Vagina (tissue), 2 donors: ENCODE data around the gene TDRKH. TPM values are rescaled to one million over a fixed set of nuclear protein-coding genes. Genes with fewer than 3 reads are reported as not detected.

Experiments
- DNase-seq, 2 donors: peaks; one replicate each; pipeline ENCODE4 v3.0.0-alpha.2; 2017; ENCODE audit errors: extremely low spot score in 2 of 2
- H3K27ac ChIP-seq: fragments of 200-600 bp; sonication (generic); one replicate; pipeline ENCODE4 v1.5.1; 2019
- H3K27me3 ChIP-seq: fragments of 200-600 bp; sonication (generic); one replicate; pipeline ENCODE4 v1.5.1; 2019
- H3K36me3 ChIP-seq, 2 donors: fragments of 200-600 bp; sonication (generic); one replicate each; pipeline ENCODE4 v1.5.1; 2017 to 2019
- H3K4me1 ChIP-seq: fragments of 200-600 bp; sonication (generic); one replicate; pipeline ENCODE4 v1.5.1; 2019
- H3K4me3 ChIP-seq, 2 donors: fragments of 200-600 bp; sonication (generic); 1 replicate in 1 of 2; 2 replicates in 1 of 2; pipeline ENCODE4 v1.5.1; 2016 to 2019
- H3K9me3 ChIP-seq: fragments of 200-600 bp; sonication (generic); one replicate; pipeline ENCODE4 v1.5.1; 2019
- POLR2A ChIP-seq, 2 donors: fragments of 450-650 bp; IDR thresholded peaks; one replicate each; pipeline ENCODE4 v1.6.1; 2017; ENCODE audit warnings: antibody characterized with exemption in 2 of 2, mild to moderate bottlenecking in 2 of 2, moderate library complexity in 2 of 2
- POLR2AphosphoS5 ChIP-seq, 2 donors: sonication (generic); formaldehyde crosslinking; IDR thresholded peaks; one replicate each; pipeline ENCODE4 v1.9.0; 2017; ENCODE audit warnings: antibody characterized with exemption in 2 of 2, mild to moderate bottlenecking in 2 of 2, low read depth in 1 of 2; ENCODE audit not compliant: insufficient read depth in 1 of 2
- intact Hi-C: fragments of 100-400 bp; cut with DNase I; formaldehyde crosslinking; loops from one replicate; pipeline ENCODE4 v1.15.1; 2023
- total RNA-seq: library from RNA; depleted of rRNA; stranded (reverse); fragments of >200 nt; gene quantifications from one replicate; pipeline ENCODE4 v1.2.3, GENCODE V29; 2016
- TF ChIP-seq, protein P1 (sequence below), 3 experiments: fragments of 450-650 bp in 2 of 3; fragments of 200-600 bp in 1 of 3; sonication (generic) in 1 of 3; IDR thresholded peaks; one replicate each; pipeline ENCODE4 v1.5.1; 2017 to 2019; ENCODE audit warnings: antibody characterized with exemption in 3 of 3, mild to moderate bottlenecking in 2 of 3, moderate library complexity in 2 of 3

Gene TDRKH
- total RNA-seq, 1 donor from 2014 or later, result 5.2 TPM

DNA sequence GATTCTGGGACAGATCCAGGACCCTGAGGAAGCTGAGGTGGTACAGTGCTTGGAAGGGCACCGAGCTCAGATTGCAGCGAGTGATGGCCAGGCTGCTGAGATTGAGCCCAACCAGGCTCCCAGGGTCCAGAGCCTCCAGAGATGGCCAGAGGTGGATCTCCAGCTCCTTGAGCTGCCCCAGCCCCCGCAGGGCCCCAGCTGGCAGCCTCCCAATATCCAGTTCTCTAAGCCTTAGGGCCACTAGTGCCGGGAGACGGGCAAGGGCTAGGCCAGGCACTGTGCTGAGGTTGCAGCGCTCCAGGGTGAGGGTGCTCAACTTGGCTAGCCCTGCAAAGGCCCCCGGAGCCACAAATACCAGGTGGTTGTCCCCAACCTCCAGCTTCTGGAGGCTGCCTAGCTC lies 11.5 kb upstream of the TDRKH start:
- Histone ChIP-seq H3K9me3 (no peaks in the 10 kb centered on the region), H3K27ac (no peak overlapping the region), H3K36me3 (no peaks in the 10 kb centered on the region), H3K27me3 (no peaks in the 10 kb centered on the region), H3K4me1 (no peaks in the 10 kb centered on the region), H3K4me3 (no peak overlapping the region)
- intact Hi-C loops, result no loop called here
- TF ChIP-seq POLR2AphosphoS5 (IDR thresholded peaks at IDR 0.05; ENCODE audit: insufficient read depth in 1 of 2, low read depth in 1 of 2) (no peak), POLR2A (IDR thresholded peaks at IDR 0.05) (no peak)
- TF ChIP-seq, protein P1, sequence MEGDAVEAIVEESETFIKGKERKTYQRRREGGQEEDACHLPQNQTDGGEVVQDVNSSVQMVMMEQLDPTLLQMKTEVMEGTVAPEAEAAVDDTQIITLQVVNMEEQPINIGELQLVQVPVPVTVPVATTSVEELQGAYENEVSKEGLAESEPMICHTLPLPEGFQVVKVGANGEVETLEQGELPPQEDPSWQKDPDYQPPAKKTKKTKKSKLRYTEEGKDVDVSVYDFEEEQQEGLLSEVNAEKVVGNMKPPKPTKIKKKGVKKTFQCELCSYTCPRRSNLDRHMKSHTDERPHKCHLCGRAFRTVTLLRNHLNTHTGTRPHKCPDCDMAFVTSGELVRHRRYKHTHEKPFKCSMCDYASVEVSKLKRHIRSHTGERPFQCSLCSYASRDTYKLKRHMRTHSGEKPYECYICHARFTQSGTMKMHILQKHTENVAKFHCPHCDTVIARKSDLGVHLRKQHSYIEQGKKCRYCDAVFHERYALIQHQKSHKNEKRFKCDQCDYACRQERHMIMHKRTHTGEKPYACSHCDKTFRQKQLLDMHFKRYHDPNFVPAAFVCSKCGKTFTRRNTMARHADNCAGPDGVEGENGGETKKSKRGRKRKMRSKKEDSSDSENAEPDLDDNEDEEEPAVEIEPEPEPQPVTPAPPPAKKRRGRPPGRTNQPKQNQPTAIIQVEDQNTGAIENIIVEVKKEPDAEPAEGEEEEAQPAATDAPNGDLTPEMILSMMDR (IDR thresholded peaks at IDR 0.05), result no peak
- no peak for DNase-seq

DNA sequence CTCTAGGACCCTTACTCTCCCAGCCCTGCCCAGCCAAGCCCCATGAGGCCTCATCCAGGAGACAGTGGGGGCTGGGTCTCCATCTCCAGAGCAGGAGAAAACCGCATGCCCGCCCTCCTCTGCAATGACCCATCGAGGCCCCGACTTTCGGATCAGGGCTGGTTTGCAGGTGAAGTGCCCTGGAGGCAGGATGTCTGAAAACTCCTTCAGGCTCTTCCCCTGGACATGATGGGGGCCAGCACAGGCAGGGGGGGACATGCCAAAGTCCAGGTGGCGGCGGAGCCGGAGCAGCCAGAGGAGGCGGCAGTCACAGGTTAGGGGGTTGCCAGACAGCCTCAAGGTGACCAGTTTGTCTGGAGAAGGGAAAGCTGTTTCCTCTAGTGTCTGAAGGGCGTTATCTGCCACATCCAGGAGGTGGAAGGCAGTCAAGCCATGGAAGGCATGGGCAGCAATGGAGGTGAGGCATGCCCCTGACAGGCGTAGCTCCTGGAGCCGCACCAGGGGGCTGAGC lies 11.1 kb upstream of the TDRKH start:
- H3K9me3 ChIP-seq, result no peaks in the 10 kb centered on the region
- intact Hi-C loops, result no loop called here
- no peak overlapping the region for H3K4me3 ChIP-seq
- no peaks in the 10 kb centered on the region for H3K4me1 ChIP-seq
- no peak for DNase-seq
- no peak overlapping the region for H3K27ac ChIP-seq
- no peaks in the 10 kb centered on the region for H3K36me3 ChIP-seq
- no peaks in the 10 kb centered on the region for H3K27me3 ChIP-seq
- TF ChIP-seq POLR2A (IDR thresholded peaks at IDR 0.05), result no peak

DNA sequence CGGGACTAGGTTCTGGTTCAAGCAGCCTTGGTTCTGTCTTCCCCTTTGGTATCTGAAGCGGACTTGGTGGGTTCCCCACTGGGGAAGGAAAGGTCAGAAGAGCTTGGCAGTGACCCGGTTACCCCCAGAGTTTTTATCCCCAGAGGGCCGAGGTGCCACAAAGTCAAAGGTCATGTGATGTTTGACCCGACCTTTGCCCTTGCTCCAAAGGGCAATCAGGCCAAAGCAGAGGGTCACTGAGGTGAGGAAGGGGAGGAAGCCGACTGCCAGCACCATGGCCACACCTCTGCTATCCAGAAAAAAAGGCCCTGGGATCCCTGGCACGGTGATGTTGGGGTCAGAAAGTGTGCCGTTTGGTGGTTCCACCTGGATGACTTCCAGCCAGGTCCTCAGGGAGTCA lies 10.5 kb upstream of the TDRKH start:
- H3K4me1 ChIP-seq, result no peaks in the 10 kb centered on the region
- no peak for DNase-seq
- H3K9me3 ChIP-seq, result no peaks in the 10 kb centered on the region
- no peak overlapping the region for H3K27ac ChIP-seq
- intact Hi-C loops, result no loop called here
- TF ChIP-seq, protein P1 (IDR thresholded peaks at IDR 0.05), result no peak
- no peak for TF ChIP-seq POLR2A (IDR thresholded peaks at IDR 0.05)
- TF ChIP-seq POLR2AphosphoS5 (IDR thresholded peaks at IDR 0.05; ENCODE audit: insufficient read depth in 1 of 2, low read depth in 1 of 2), result no peak
- no peak overlapping the region for H3K4me3 ChIP-seq
- no peaks in the 10 kb centered on the region for H3K36me3 ChIP-seq
- no peaks in the 10 kb centered on the region for H3K27me3 ChIP-seq

DNA sequence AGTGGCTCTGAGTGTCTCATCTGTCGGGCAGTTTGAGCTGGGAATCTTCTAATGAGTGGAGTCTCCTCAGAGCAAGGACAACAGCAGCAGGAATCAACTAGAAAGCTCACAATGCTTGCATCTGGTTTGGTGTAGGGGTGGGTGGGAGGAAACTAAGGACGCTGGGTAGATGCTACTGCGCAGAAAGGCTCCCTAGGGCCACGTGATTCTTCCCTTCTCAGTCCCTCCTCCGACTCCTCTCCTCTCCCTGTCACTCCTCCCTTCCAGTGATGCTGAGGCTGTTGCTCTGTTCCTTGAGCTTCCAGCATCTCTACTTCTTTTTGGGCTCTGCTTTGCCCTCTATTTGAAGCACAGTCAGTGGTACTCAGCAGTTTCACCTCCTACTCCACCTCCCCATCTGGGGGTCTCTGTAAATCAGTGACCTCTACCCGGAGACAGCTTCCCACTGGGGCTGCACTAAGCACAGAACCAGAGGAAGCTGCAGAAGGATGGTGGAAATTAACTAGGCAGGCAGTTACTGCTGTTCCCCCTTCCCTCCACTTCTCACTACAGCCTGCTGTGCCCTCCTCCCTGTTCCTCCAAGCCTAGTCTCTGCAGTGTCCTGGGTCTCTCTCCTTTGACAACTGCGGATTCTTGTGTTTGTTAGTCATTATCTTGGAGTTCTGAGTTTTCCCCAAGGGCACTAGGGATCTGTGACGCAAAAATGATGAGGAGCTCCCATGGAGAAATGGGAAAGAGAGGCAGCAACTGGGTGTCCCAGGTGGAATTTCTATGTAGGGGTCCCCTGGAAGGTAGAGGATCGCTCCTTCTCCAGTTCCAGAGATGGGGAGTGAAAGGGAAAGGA lies 9.1 kb upstream of the TDRKH start:
- no peaks in the 10 kb centered on the region for H3K9me3 ChIP-seq
- intact Hi-C loops, result no loop called here

DNA sequence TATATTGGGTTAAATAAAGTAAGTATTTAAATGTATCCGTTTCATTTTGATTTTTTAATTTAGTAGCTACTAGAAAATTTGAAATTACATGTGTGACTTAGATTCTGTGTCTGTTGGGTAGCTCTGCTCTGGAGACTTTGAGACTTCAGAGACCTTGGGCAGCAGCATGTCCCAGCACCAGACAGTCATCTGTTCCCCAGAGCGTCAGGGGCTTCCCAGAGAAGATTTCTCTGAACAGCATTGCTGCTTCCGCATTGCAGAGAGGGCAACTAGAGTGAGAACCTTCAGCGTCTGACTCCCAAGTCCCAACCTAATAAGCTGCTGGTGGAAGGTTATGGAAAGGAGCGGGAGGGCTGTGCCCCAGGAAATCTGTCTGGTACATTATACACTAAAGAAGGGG lies 8.3 kb upstream of the TDRKH start:
- Histone ChIP-seq H3K4me1 (no peaks in the 10 kb centered on the region), H3K4me3 (no peak overlapping the region), H3K36me3 (no peaks in the 10 kb centered on the region), H3K27ac (no peak overlapping the region), H3K27me3 (no peaks in the 10 kb centered on the region), H3K9me3 (no peaks in the 10 kb centered on the region)
- no peak for DNase-seq
- intact Hi-C loops, result no loop called here
- TF ChIP-seq, protein P1 (IDR thresholded peaks at IDR 0.05), result no peak
- TF ChIP-seq POLR2AphosphoS5 (IDR thresholded peaks at IDR 0.05; ENCODE audit: insufficient read depth in 1 of 2, low read depth in 1 of 2) (no peak), POLR2A (IDR thresholded peaks at IDR 0.05) (no peak)

More for the DNA sequence above, 9.1 kb upstream of the TDRKH start:
- DNase-seq, result peak in 1 of 2 donors; percentile 46
- Histone ChIP-seq H3K4me1 (no peaks in the 10 kb centered on the region), H3K36me3 (no peaks in the 10 kb centered on the region), H3K27me3 (no peaks in the 10 kb centered on the region), H3K4me3 (no peak overlapping the region), H3K27ac (no peak overlapping the region)
- TF ChIP-seq POLR2A (IDR thresholded peaks at IDR 0.05), result no peak
- TF ChIP-seq, protein P1 (IDR thresholded peaks at IDR 0.05), result no peak
- TF ChIP-seq POLR2AphosphoS5 (IDR thresholded peaks at IDR 0.05; ENCODE audit: insufficient read depth in 1 of 2, low read depth in 1 of 2), result no peak
